ENCODE measurements around the gene WASF1.

- TF ChIP-seq CTCF (IDR thresholded peaks at IDR 0.05) = no peak
- TF ChIP-seq POLR2A (IDR thresholded peaks at IDR 0.05) = no peak
- no peak for TF ChIP-seq POLR2AphosphoS5 (IDR thresholded peaks at IDR 0.05)
Measured at GRCh38 chr6:110195639-110196038, 16.2 kb upstream of the WASF1 start.
